ENCODE data around the gene HS2ST1. TPM values are rescaled to one million over a fixed set of nuclear protein-coding genes. Genes with fewer than 3 reads are reported as not detected.
A peak's percentile ranks its signal among the peaks of the same experiment; 100 is the strongest.

HS2ST1 gene
- total RNA-seq, 6 donors from 2014 or later = 8.4 to 20.3 (median 13.9) TPM

DNA sequence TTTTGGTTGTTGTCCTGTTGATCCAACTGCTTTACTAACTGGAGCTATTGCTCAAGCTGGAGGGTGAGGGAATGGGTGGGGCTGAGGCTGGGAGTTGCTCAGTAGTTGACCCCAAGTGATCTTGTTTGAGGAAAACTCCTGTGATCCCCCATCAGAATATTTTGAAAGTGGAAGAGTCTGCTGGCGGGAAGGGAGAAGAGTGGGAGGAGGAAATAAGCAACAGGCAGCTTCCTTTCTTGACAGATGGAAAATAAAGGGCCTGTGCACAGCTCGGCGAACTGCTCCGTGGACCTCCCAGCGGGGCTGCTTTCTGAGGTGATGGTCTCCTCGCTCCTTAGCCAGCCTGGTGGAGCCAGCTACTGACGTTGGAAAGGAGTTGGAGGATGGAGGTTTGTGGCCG is 215.2 kb downstream of the HS2ST1 start:
- DNase-seq = no peak

DNA sequence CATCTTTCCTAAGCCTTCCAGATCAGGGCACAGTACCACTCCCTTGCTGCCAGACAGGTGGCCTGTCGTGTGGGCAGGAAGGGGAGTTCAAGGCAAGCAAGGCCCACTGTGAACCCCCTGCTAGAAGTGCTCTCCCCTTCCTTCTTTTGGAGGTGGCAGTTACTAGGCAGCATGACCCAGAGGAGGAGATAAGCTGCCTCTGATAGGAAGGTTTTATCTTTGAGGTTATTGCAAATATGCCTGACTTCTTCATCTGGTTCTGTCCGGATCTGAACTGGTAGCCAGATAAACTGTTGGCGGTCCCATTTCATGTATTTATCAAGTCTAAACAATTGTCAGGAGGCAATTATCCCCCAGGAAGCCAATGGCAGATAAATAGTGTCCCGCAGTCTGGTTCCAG is 216.0 kb downstream of the HS2ST1 start:
- peak overlapping the region in 1 of 4 donors; percentile 32 for H3K27ac ChIP-seq
- no peak for DNase-seq
- peaks cover 0 to 6% (median 0%) of the 10 kb centered on the region in 4 donors for H3K27me3 ChIP-seq
- no peaks in the 10 kb centered on the region for H3K9me3 ChIP-seq
- ATAC-seq (ENCODE audit: low FRiP score in 2 of 2) = no peak
- H3K4me1 ChIP-seq = peaks cover 4 to 13% (median 7%) of the 10 kb centered on the region in 4 donors
- H3K36me3 ChIP-seq = no peaks in the 10 kb centered on the region
- TF ChIP-seq POLR2AphosphoS5 (IDR thresholded peaks at IDR 0.05) (no peak), POLR2A (IDR thresholded peaks at IDR 0.05) (no peak), EP300 (IDR thresholded peaks at IDR 0.05) (no peak)
- TF ChIP-seq, protein P1, sequence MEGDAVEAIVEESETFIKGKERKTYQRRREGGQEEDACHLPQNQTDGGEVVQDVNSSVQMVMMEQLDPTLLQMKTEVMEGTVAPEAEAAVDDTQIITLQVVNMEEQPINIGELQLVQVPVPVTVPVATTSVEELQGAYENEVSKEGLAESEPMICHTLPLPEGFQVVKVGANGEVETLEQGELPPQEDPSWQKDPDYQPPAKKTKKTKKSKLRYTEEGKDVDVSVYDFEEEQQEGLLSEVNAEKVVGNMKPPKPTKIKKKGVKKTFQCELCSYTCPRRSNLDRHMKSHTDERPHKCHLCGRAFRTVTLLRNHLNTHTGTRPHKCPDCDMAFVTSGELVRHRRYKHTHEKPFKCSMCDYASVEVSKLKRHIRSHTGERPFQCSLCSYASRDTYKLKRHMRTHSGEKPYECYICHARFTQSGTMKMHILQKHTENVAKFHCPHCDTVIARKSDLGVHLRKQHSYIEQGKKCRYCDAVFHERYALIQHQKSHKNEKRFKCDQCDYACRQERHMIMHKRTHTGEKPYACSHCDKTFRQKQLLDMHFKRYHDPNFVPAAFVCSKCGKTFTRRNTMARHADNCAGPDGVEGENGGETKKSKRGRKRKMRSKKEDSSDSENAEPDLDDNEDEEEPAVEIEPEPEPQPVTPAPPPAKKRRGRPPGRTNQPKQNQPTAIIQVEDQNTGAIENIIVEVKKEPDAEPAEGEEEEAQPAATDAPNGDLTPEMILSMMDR (IDR thresholded peaks at IDR 0.05) = no peak
- 78 to 83% methylated on average over 4 of the region's 4 CpGs for WGBS, 2 donors
- H3K4me3 ChIP-seq = peak overlapping the region in 1 of 4 donors; percentile 5

More for the DNA sequence above, 215.2 kb downstream of the HS2ST1 start:
- Histone ChIP-seq H3K4me3 (peak overlapping the region in 2 of 4 donors; percentile 5), H3K4me1 (peaks cover 4 to 13% (median 7%) of the 10 kb centered on the region in 4 donors), H3K9me3 (no peaks in the 10 kb centered on the region), H3K27me3 (peaks cover 0 to 6% (median 0%) of the 10 kb centered on the region in 4 donors), H3K27ac (peak overlapping the region in 2 of 4 donors; percentile 1 to 32), H3K36me3 (no peaks in the 10 kb centered on the region)
- ATAC-seq (ENCODE audit: low FRiP score in 2 of 2) = peak in 1 of 2 donors; percentile 51
- TF ChIP-seq POLR2AphosphoS5 (IDR thresholded peaks at IDR 0.05) (no peak), EP300 (IDR thresholded peaks at IDR 0.05) (no peak)
- TF ChIP-seq, protein P1 (IDR thresholded peaks at IDR 0.05) = no peak
- 60 to 74% methylated on average over 8 of the region's 8 CpGs for whole genome bisulfite sequencing, 2 donors

DNA sequence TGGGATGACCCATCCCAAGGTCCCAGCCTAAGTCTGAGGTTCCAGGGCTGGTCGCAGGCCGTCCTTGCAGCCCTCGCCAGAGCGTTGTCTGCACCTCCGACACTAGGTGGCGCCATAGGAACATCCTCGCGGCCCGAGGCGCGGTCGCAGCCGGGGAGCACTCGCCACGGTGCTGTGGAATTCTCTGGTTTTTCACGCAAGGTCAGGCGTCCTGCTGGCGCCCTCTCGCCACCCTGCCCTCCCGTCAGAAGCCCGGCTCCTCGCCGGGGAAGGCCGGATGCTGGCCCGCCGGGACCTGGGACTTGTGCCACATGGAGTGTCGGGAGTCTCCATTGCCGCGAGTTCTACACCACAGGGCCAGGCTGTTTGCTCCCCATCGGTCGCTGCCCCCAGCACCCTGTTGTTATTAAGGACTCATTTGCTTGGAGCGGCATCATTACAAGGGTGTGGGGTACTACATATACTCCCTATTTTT is 217.4 kb downstream of the HS2ST1 start:
- DNase-seq = peak; percentile 78 to 93
- ATAC-seq (ENCODE audit: low FRiP score in 2 of 2) = peak; percentile 92 to 96
- Histone ChIP-seq H3K27ac (peak overlapping the region in 3 of 4 donors; percentile 35 to 58 (median 48)), H3K27me3 (peaks cover 0 to 6% (median 0%) of the 10 kb centered on the region in 4 donors), H3K9me3 (no peaks in the 10 kb centered on the region), H3K36me3 (no peaks in the 10 kb centered on the region), H3K4me1 (peaks cover 4 to 13% (median 7%) of the 10 kb centered on the region in 4 donors), H3K4me3 (peak overlapping the region in 3 of 4 donors; percentile 35 to 54 (median 49))
- TF ChIP-seq, protein P1 (IDR thresholded peaks at IDR 0.05) = peak; percentile 83 to 94 (median 89)
- TF ChIP-seq EP300 (IDR thresholded peaks at IDR 0.05) = no peak
- WGBS, 2 donors = 2% methylated on average over 20 to 32 of the region's 32 CpGs

DNA sequence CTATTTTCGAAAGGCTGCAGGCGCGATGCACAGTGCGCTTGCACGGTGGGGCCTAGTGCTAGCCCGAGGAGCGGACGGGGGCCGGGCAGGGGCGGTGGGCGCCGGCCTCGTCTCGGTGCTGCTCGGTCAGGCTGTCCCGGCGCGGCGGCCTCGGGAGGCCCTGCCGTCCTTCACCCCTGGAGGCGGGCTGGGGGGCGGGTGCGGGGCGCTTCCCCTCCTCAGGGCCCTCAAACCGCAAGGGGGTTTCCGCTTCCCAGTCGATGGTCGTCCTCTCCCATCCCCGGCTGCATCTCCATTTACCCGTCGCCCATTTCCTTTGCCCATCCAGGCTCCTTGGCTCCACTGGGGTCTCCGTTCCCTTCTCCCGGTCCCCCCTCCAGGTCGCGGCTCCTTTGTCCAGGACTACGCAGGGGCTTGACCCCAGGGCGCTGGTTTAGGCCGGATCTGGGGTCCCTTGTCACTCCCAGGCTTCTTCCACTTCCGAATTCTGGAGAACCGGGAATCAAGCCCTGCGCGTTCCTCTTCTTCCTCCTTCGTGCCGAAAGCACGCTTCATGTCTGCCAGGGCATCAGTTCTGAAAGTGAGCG is 217.9 kb downstream of the HS2ST1 start:
- Histone ChIP-seq H3K4me1 (peaks cover 4 to 13% (median 7%) of the 10 kb centered on the region in 4 donors), H3K27ac (peak overlapping the region in 3 of 4 donors; percentile 35 to 58 (median 48)), H3K27me3 (peaks cover 0 to 6% (median 0%) of the 10 kb centered on the region in 4 donors), H3K4me3 (peak overlapping the region in 3 of 4 donors; percentile 35 to 54 (median 49)), H3K9me3 (no peaks in the 10 kb centered on the region), H3K36me3 (no peaks in the 10 kb centered on the region)
- TF ChIP-seq, protein P1 (IDR thresholded peaks at IDR 0.05) = no peak
- TF ChIP-seq POLR2AphosphoS5 (IDR thresholded peaks at IDR 0.05) (no peak), EP300 (IDR thresholded peaks at IDR 0.05) (no peak), POLR2A (IDR thresholded peaks at IDR 0.05) (no peak)
- DNase-seq (peak in 1 of 2 donors; percentile 88), ATAC-seq (ENCODE audit: low FRiP score in 2 of 2) (peak in 1 of 2 donors; percentile 53)
- 39 to 60% methylated on average over 40 to 46 of the region's 47 CpGs for WGBS, 2 donors

Data from upper lobe of left lung (tissue), 6 donors.